Endodermal cell (in vitro differentiated cells): Measurements from ENCODE around the gene OSGEPL1. TPM values are rescaled to one million over a fixed set of nuclear protein-coding genes. Genes with fewer than 3 reads are reported as not detected.
"Not testable (repeated sequence)": the region's sequence is repeated elsewhere in the genome, so short reads cannot be mapped to it uniquely, and the experiment has no call there.

Experiments
- DNase-seq: peaks from one replicate; pipeline ENCODE4 v3.0.0-alpha.2; 2017
- H3K27ac ChIP-seq: 2 replicates; pipeline ENCODE4 v1.5.1; 2013; ENCODE audit warnings: mild to moderate bottlenecking, low read depth, low read length, moderate library complexity
- H3K27me3 ChIP-seq: 2 replicates; pipeline ENCODE4 v1.6.1; 2013; ENCODE audit warnings: mild to moderate bottlenecking, low read length, moderate library complexity; ENCODE audit not compliant: insufficient read depth, control insufficient read depth, poor library complexity, severe bottlenecking
- H3K36me3 ChIP-seq: 2 replicates; pipeline ENCODE4 v1.7.0; 2013; ENCODE audit warnings: mild to moderate bottlenecking, low read length, moderate library complexity; ENCODE audit not compliant: control insufficient read depth, insufficient read depth
- H3K4me1 ChIP-seq: one replicate; pipeline ENCODE4 v1.7.0; 2013; ENCODE audit warnings: low read length; ENCODE audit not compliant: control insufficient read depth, insufficient read depth
- H3K4me3 ChIP-seq: 2 replicates; pipeline ENCODE4 v1.5.1; 2013; ENCODE audit warnings: mild to moderate bottlenecking, low read length, moderate library complexity
- H3K9ac ChIP-seq: 2 replicates; pipeline ENCODE4 v1.6.1; 2013; ENCODE audit warnings: mild to moderate bottlenecking, low read length, moderate library complexity; ENCODE audit not compliant: poor library complexity, severe bottlenecking; ENCODE audit errors: extremely low read depth
- H3K9me3 ChIP-seq: 2 replicates; pipeline ENCODE4 v1.6.1; 2013; ENCODE audit warnings: mild to moderate bottlenecking, low read length, moderate library complexity; ENCODE audit not compliant: control insufficient read depth
- H3K27ac Mint-ChIP-seq: 2 replicates; pipeline ENCODE4 v1.8.0; 2020; ENCODE audit warnings: mixed read lengths
- H3K27me3 Mint-ChIP-seq: 2 replicates; pipeline ENCODE4 v1.8.0; 2021; ENCODE audit warnings: mild to moderate bottlenecking, mixed read lengths; ENCODE audit not compliant: insufficient read depth
- H3K36me3 Mint-ChIP-seq: 2 replicates; pipeline ENCODE4 v1.8.0; 2020; ENCODE audit warnings: low read depth, mixed read lengths
- H3K4me1 Mint-ChIP-seq: 2 replicates; pipeline ENCODE4 v1.8.0; 2020; ENCODE audit warnings: mixed read lengths
- H3K4me3 Mint-ChIP-seq: 2 replicates; pipeline ENCODE4 v1.8.0; 2020; ENCODE audit warnings: mild to moderate bottlenecking, moderate library complexity, mixed read lengths
- H3K9me3 Mint-ChIP-seq: 2 replicates; pipeline ENCODE4 v1.8.0; 2020; ENCODE audit warnings: mild to moderate bottlenecking, mixed read lengths
- CTCF ChIP-seq: fragments of 200-600 bp; sonication (generic); conservative IDR thresholded peaks from 2 replicates; pipeline ENCODE4 v1.5.0; 2021; ENCODE audit warnings: antibody characterized with exemption, mild to moderate bottlenecking
- WGBS, 2 experiments: methylation state at CpG; one replicate each; pipeline versions ENCODE4 v1.1.5 to v1.1.7; 2013; ENCODE audit warnings: missing lambda C conversion rate in 2 of 2, mixed read lengths in 1 of 2; ENCODE audit not compliant: insufficient coverage in 1 of 2, insufficient read length in 1 of 2; 5-methylcytosine and 5-hydroxymethylcytosine counted together
- total RNA-seq, 2 donors: library from RNA; stranded (reverse); fragmentation: NEBNext Ultra II Directional in 1 of 2; extraction: Animal tissue kit (Norgen Biotek cat#: 25700) in 1 of 2; gene quantifications; 2 replicates in 1 of 2; 3 replicates in 1 of 2; pipeline ENCODE4 v1.2.1, GENCODE V29; 2021

Gene OSGEPL1
- total RNA-seq, 2 donors from 2014 or later: 9.7 to 16.1 TPM

GRCh38 chr2:189726271-189726670 lies 36.3 kb downstream of the OSGEPL1 start:
- no peaks in the 10 kb centered on the region for H3K9me3 ChIP-seq
- Mint-ChIP-seq H3K27ac (no peak overlapping the region), H3K4me1 (no peaks in the 10 kb centered on the region), H3K36me3 (no peaks in the 10 kb centered on the region), H3K27me3 (no peaks in the 10 kb centered on the region), H3K9me3 (no peaks in the 10 kb centered on the region), H3K4me3 (no peak overlapping the region)
- no peaks in the 10 kb centered on the region for H3K27me3 ChIP-seq
- no peak for TF ChIP-seq CTCF
- no peaks in the 10 kb centered on the region for H3K36me3 ChIP-seq
- 95% methylated on average over 1 of the region's 1 CpG; no CpG with 5 or more reads in 1 of the 2 experiments for WGBS, 2 experiments
- DNase-seq: no peak
- H3K27ac ChIP-seq: no peak overlapping the region
- no peak overlapping the region for H3K9ac ChIP-seq
- H3K4me3 ChIP-seq: no peak overlapping the region
- H3K4me1 ChIP-seq: no peaks in the 10 kb centered on the region

GRCh38 chr2:189723192-189723591 lies 39.4 kb downstream of the OSGEPL1 start:
- no peaks in the 10 kb centered on the region for H3K9me3 ChIP-seq
- no peaks in the 10 kb centered on the region for H3K27me3 Mint-ChIP-seq
- no peak overlapping the region for H3K27ac Mint-ChIP-seq
- no peaks in the 10 kb centered on the region for H3K4me1 Mint-ChIP-seq
- H3K27ac ChIP-seq: no peak overlapping the region
- H3K36me3 Mint-ChIP-seq: no peaks in the 10 kb centered on the region
- H3K4me1 ChIP-seq: no peaks in the 10 kb centered on the region
- no peak for TF ChIP-seq CTCF
- no peaks in the 10 kb centered on the region for H3K36me3 ChIP-seq
- DNase-seq: no peak
- H3K9ac ChIP-seq: no peak overlapping the region
- H3K4me3 Mint-ChIP-seq: no peak overlapping the region
- no peaks in the 10 kb centered on the region for H3K27me3 ChIP-seq
- peaks cover 2% of the 10 kb centered on the region for H3K9me3 Mint-ChIP-seq
- H3K4me3 ChIP-seq: no peak overlapping the region

GRCh38 chr2:189719571-189719970 lies 43.0 kb downstream of the OSGEPL1 start:
- WGBS, 2 experiments: 94 to 100% methylated on average over 1 to 4 of the region's 4 CpGs
- Histone ChIP-seq H3K9ac (no peak overlapping the region), H3K36me3 (no peaks in the 10 kb centered on the region), H3K9me3 (no peaks in the 10 kb centered on the region), H3K27me3 (no peaks in the 10 kb centered on the region), H3K4me1 (no peaks in the 10 kb centered on the region), H3K27ac (no peak overlapping the region), H3K4me3 (no peak overlapping the region)
- no peak for TF ChIP-seq CTCF
- no peaks in the 10 kb centered on the region for H3K36me3 Mint-ChIP-seq
- H3K4me1 Mint-ChIP-seq: no peaks in the 10 kb centered on the region
- H3K9me3 Mint-ChIP-seq: peaks cover 31% of the 10 kb centered on the region
- no peak overlapping the region for H3K27ac Mint-ChIP-seq
- H3K27me3 Mint-ChIP-seq: no peaks in the 10 kb centered on the region
- no peak for DNase-seq
- no peak overlapping the region for H3K4me3 Mint-ChIP-seq

- Mint-ChIP-seq H3K36me3 (peaks cover 12% of the 10 kb centered on the region), H3K9me3 (peaks cover 50% of the 10 kb centered on the region)
- H3K27me3 Mint-ChIP-seq, H3K36me3 ChIP-seq, H3K27me3 ChIP-seq, H3K4me1 Mint-ChIP-seq, H3K4me1 ChIP-seq, H3K4me3 ChIP-seq, H3K4me3 Mint-ChIP-seq, DNase-seq, H3K9me3 ChIP-seq, H3K9ac ChIP-seq, H3K27ac Mint-ChIP-seq, H3K27ac ChIP-seq: not testable (repeated sequence)
- WGBS, 2 experiments: 64 to 86% methylated on average over 1 of the region's 1 CpG
These were observed 45.0 kb downstream of the OSGEPL1 start for GRCh38 chr2:189717593-189717992.
